Dermis blood vessel endothelial cell (primary cell): ENCODE measurements around the gene CLDN19. TPM values are rescaled to one million over a fixed set of nuclear protein-coding genes. Genes with fewer than 3 reads are reported as not detected.
"Not testable (repeated sequence)": the region's sequence is repeated elsewhere in the genome, so short reads cannot be mapped to it uniquely, and the experiment has no call there.

Experiments used
- DNase-seq: peaks from one replicate; pipeline ENCODE4 v3.0.0; 2010
- total RNA-seq: library from RNA; depleted of rRNA; stranded (reverse); fragments of >200 nt; gene quantifications from 2 replicates; pipeline ENCODE4 v1.2.3, GENCODE V29; 2014

Gene CLDN19
- total RNA-seq, 1 donor from 2014 or later, result not detected

DNA sequence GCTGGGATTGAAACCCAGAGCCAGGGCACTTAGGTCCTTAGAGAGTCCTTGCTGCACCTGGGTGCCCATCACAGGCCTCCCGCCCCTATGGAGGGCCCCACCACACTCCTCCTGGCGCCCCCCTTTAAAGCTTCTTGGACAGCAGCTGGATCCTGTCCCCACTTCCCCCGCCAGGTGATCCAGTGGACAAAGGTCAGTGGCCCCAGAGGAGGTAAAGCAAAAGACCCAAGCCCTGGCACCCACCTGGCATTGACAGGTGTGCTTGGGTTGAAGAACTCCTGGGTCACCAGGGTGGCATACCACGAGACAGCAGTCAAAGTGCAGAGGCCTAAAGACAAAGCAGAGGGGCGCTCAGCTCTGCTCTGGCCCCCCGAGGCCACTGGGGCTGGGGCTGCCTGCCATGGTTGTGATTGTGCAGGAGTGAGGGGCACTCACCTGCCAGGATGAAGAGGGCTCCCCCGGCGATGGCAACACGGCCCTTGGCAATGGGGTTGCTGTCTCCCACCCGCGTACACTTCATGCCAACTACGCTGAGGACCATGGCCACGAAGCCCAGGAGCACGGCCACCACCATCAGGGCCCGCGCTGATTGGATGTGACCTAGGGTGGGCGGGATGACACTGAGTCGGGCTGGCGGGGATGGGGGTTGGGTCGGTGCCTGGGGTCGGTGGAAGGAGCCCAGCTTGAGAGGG is 1.9 kb downstream of the CLDN19 start:
- no peak for DNase-seq

DNA sequence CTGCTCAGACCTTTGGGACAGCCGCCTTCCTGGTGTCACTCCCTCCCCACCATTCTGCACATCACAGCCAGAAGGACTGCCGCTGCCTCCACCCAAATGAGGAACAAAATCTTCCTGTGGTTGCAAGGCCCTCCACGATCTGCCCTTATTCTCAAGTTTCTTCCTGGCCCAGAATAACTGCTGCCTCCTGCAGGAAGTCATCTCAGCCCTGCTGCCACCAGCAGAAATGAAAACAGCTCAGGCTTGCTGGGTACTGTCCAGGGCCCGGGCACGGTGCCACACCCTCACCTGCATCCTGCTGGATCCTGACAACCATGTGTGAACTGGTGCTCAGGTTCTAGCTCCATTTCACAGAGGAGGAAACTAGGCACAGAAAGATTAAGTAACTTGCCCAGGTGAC is 2.8 kb downstream of the CLDN19 start:
- peak; percentile 12 for DNase-seq

DNA sequence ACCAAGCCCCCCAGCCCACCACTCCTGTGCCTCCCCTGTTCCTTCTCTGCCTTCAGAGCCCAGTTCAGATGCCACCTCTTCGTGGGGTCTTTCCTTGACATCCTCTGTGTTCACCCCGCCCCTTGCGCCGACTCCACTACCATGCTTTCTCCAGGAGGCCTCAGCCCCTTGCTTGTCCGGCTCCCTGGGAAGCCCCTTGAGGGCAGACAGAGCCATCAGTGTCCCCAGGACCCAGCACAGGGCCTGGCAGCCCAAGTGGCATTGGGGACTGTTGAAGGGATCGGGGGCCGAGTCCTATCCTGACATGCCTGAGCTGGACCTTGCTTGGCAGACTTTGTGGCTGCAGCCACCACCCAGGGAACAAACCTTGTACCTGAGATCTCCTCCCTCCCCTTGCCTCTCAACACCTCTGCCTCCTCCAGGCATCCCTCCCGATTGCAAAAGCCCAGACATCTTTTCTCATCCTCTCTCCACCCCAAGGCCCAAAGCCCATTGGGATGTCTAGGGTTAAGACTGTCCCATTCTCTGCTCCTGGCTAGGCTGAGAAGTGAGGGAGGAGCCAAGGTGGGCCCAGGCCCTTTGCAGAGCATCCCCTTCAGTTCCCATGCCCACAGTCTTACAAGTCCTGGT is 3.4 kb downstream of the CLDN19 start:
- no peak for DNase-seq

DNA sequence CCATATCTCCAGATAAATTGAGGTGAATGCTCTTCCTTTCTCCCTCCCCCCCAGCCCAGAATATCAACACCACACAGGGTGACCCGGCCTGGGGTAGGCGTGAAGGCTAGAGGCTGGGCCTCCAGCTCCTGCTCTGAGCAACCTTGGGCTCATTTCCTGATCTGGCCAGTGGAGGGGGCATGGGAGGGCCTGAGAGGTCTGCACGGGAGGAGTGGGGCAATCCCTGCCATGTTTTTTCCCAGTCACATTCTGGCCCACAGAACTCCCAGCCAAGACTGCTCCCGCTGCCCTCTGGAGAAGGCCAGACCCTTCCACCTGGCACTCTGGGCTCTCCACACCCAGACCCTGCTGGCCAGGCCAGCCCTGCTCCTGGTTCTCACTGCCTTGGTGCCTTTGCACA is 3.9 kb downstream of the CLDN19 start:
- peak; percentile 20 for DNase-seq

DNA sequence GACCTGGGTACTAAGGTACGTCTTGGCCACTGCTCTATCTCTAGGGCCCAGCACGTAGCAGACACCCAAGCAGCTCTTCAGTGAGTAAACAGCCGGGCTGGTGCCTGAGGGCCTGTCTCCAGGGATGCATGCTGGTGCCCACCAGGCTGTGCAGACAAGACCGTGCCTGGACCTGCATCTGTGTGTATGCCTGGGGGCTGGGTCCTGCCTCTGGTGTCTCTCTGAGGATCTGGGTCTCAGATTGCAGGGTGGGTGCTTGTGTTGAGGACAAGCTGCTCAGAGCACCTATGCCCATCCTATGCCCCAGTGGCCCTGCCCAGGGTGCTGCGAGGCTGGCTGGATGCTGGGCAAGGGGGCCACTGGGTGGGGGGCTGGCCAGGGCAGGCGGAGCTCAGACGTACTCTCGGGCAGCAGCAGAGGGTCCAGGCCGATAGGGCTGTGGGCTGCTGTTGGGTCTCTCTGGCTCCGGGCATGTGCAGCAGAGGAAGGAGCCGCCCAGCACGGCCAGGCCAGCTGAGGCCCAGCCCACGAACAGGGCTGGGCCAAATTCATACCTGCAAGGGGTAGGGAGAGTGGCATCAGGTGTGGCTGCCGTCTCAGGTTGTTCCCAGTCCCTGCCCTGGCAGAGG is 4.4 kb downstream of the CLDN19 start:
- DNase-seq, result no peak

DNA sequence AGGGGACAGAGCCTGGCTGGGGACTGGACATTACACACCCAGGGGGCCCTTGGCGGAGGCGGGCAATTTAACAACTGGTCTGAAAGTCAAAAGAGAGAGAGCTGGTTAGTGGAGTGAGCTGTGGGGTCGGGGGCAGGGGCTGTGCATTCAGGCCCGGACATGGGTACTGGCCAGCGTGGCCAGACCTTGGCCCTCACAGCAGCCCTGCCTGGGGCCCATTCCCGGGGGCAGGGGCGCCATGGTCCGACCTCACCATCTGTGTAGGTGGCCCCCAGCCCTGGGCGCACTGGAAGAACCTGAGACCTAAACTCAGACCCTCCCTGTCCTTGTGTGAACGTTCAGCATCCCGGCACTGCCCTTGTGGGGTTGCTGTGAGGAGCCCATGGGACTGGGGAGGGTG is 5.0 kb downstream of the CLDN19 start:
- no peak for DNase-seq

DNA sequence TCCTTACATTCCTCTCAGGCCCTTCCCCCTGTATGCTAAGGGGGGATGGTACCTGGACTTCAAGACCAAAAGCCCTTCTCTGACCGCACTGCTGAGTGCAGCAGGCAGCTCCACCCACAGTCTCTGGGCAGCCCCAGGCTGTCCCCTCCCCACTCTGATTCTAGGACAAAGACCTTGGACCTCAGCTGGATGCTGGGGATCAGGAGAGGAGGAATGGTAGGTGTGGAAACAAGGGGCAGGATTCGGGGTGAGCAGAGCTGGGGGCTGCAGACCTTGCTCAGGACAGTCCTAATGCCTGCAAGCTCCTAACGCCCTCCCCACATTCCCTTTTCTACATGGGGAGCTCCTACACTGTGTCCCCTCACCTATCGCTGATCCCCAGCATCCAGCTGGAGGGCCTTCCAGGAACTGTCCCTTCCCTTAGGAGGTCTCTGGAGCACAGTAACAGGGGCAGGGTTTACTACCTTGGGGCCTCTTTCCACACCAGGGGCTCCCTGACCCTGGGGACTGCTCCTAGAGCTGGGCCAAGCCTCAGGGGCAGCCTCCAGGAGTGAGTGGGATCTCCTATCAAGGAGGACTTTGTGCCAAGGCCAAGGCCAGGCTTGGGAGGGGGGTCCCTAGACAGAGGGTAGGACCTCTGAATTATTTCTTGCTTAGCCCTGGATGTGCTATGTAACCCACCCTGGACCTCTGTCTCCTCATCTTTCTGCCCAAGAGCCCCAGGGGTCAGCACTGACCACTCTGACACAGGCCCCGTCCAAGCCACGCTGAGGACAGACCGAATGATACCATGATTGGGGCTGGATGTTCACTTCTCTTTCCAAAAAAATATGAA is 5.6 kb downstream of the CLDN19 start:
- DNase-seq, result no peak

DNA sequence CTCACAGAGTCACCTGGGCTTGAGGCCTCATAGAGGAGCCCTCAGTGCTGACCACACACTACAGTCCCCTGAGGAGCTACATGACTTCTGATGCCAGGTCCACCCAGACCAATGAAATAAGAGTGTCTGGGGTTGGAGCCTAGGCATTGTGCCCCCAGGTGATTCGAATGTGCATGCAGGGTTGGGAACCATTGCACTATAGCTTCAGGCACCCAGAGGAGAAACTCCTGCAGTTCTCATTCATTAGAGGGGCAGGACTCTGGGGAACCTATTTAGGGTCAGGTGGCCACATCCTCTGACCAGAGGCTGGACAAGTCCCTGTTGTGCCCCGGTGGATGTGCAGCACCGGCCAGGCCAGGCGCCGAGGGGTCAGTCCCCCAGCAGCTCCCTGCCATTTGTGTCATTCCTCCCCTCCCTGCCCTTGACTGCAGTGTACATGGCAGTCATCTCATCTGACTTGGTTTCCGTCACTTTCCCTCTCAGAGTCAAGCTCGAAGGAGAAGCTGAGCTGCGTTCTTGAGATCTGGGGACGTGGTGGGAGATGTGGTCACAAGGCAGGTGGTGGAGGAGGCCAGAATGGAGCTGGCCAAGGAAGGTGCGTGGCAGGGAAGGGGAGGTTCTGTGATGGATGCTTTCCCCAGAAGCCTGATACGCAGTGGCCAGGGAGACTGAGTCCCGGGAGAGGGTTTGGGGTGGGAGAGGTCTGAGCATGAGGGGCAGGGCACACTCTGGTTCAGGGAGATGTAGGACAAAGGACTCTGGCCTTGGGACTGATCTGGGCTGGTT is 6.4 kb downstream of the CLDN19 start:
- DNase-seq, result no peak

DNA sequence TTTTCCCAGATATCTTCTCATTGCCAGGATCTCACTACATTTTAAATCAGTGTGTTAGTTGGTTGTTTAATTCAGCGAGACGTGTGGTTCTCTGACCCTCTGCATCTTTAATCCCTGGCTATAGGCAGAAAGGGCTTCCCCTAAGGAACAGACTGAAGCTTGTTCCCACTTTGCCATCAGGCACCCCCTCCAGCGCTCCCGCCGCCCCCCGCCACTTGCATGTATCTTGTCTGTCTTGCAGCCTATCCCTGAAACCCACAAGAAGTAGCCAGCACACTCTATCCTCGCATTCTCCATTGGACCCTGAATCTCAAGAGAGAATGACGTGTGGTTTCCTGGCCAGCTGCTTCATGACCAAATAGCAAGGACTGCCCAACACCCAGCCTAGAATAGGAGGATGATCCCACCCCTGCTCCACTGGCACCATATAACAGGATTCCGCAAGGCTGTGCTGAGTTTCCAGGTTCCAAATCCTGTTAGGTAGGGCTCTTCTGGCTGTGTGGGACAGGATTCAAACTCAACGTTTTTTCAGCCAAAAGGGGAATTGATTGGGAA is 7.8 kb downstream of the CLDN19 start:
- no peak for DNase-seq

DNA sequence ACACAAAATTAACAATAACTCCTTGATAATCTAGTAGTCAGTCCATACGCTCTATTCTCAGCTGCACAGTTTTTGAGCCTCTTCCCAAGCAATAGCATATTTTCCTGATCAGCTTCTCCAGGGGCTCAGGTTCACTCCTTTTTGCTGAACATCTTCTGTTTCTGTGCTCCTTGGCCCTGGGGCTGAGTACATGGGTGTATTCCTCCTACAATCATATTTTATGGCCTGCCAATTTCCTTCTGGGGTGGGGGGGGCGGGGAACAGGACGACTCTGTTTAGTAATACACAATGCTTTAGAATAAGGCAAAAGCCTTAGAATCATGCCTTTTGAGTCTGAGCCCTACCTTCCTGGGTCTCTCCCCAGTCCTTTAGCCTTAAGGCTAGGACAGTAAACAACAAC is 8.5 kb downstream of the CLDN19 start:
- DNase-seq, result no peak

DNA sequence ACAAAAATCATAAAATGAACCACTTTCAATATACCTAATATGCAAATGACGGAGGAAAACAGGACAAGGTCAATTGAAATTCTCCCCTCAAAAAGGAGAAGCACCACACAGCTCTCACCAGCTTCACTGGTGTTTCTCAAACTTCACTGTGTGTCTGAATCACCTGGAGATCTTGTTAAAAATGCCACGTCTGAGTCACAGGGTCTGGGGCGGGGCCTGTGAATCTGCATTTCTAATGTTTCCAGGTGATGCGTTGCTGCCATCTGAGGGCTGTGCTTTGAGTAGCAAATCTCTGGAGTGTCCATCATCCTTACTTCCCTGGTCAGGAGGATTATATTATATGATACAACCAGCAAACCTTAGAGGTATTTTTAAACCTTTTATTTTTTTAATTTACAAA is 9.0 kb downstream of the CLDN19 start:
- DNase-seq, result no peak

DNA sequence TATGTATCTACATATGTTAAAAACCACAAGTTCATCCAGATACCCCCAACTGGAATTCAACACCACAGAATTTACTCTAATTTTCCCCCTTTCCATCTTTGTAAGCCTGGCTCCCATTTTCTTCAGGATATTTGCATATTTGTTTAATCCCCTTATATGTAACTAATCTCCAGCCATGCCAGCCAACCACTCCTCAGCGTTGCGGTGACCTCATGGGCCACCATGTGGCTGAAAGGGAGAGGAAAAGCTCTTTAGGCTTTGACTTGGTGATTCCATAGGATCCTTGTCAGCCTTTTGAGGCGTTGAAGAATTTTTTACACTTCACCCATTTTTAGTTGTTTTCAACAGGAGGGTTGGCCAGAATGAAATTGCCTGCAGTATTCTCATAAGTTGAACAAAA is 10.0 kb downstream of the CLDN19 start:
- no peak for DNase-seq

DNA sequence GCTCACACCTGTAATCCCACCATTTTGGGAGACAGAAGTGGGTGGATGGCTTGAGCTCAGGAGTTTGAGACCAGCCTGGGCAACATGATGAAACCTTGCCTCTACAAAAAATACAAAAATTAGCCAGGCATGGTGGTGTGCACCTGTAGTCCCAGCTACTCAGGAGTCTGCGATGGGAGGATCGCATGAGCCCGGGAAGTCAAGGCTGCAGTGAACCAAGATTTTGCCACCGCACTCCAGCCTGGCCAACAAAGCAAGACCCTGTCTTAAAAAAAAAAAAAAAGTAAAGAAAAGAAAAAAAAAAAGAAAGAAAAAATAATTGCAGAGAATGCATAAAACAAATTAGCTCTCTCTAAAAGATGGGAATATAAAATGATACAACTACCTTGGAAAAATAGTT is 14.2 kb downstream of the CLDN19 start:
- not testable (repeated sequence) for DNase-seq

DNA sequence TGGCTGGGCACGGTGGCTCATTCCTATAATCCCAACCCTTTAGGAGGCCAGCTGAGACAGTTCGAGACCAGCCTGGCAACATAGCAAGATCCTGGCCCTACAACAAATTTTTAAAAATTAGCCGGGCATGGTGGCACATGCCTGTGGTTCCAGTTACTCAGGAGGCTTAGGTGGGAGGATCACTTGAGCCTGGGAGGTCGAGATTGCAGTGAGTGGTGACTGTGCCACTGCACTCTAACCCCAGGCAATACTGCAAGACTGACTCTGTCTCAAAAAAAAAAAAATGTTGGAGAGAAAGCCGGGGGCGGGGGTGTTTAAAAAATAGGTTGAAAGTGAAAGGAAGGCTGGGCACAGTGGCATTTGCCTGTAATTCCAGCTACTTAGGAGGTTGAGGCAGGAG is 16.5 kb downstream of the CLDN19 start:
- DNase-seq, result no peak

DNA sequence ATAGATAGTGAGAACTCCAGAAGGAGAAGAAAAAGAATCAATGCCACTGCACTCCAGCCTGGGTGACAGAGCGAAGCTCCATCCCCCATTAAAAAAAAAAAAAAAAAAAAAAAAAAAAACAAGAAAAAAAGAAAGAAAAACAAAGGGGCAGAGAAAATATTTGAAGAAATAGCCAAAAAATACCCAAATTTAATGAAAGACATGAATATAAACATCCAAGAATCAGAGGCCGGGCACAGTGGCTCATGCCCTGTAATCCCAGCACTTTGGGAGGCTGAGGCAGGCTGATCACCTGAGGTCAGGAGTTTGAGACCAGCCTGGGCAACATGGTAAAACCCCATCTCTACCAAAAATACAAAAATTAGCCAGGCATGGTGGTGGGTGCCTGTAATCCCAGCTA is 17.6 kb downstream of the CLDN19 start:
- DNase-seq, result not testable (repeated sequence)

DNA sequence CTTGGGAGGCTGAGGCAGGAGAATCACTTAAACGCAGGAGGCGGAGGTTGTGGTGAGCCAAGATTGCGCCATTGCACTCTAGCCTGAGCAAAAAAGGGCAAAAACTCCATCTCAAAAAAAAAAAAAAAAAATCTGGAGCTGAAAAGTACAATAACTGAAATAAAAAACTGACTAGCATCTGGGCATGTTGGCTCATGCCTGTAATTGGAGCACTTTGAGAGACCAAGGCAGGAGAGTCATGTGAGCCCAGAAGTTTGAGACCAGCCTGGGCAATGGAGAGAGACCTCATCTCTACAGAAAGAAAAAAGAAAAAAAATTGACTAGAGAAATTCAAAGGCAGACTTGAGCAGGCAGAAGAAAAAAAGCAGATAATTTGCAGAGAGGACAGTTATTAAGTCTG is 18.1 kb downstream of the CLDN19 start:
- DNase-seq, result no peak

DNA sequence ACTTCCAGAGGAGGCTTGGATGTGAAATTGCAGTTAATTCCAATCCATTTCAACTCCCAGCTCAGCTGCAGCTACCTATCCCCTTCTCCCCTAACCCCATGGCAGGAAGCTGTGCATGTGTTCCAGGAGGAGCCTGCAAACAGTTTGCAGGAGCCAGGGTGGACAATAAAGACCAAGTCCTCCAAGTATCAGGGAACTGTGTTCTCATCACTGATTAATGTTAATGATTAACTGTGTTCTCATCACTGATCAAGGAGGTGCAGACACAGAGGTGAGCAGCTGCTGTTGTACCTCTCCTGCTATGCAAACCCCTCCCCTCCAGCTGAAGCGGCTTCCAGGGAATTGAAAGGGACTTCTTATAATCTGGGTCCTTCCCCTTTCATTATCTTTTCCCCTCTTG is 19.2 kb downstream of the CLDN19 start:
- DNase-seq, result no peak

DNA sequence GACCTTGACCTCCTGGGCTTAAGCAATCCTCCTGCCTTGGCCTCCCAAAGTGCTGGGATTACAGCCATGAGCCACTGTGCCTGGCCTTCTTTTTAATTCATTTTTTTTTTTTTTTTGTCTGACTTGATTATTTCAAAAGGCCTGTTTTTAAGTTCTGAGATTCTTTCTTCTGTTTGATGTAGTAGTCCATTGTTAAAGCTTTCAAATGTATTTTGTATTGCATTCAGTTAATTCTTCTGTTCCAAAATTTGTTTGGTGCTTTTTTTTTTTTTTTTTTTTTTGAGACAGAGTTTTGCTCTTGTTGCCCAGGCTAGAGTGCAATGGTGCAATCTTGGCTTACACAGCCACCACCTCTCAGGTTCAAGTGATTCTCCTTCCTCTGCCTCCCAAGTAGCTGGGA is 25.6 kb downstream of the CLDN19 start:
- DNase-seq, result not testable (repeated sequence)

DNA sequence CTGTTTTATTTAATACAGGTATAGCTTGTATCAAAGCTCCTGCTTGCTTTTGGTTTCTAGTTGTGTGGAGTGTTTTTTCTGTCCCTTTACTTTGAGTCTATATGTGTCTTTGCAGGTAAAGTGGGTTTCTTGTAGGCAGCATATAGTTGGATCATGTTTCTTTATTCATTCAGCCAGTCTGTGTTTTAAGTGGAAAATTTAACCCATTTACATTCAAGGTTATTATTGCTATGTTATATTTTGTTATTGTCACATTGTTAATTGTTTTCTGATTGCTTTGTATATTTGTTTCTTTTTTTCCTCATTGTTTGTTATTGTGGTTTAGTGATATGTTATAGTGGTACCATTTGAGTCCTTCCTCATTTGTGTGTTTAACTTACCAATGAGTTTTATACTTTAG is 26.7 kb downstream of the CLDN19 start:
- no peak for DNase-seq

DNA sequence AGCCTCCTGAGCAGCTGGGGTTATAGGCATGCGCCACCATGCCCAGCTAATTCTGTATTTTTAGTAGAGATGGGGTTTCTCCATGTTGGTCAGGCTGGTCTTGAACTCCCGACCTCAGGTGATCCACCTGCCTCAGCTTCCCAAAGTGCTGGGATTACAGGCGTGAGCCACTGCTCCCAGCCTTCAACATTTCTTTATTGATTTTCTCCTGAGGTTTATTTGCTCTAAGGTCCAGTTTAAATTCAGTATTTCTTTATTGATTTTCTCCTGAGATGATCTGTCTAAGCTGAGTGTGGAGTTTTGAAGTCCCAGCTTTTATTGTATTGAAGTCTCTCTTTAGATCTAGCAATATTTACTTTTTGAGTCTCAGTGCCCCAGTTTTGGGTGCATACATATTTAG is 27.2 kb downstream of the CLDN19 start:
- not testable (repeated sequence) for DNase-seq

DNA sequence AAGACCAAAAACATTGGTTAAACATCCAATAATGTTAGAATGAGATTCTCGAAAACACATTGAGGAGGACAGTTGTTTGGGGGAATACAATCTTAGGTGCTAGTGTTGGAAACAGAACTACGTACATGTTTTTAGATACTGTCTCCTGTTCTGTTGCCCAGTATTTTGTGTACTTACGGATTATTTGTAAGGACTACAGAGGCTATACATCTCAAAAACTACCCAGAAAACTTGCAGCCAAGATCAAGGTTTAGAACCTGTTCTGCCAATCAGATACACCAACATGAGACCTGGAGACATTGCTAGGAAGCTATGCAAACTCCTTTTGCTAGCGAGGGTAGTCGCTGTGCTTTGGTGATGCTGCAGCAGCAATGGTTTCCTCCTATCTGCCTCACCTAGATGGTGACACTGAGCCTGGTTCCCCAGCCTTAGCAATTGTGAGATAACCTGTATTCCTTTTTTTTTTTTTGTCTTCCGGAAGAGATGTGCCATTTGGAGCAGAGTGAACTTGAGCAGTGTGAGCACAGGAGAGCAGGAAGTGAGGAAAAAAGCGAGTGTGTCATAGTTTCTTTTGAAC is 36.1 kb downstream of the CLDN19 start:
- no peak for DNase-seq

DNA sequence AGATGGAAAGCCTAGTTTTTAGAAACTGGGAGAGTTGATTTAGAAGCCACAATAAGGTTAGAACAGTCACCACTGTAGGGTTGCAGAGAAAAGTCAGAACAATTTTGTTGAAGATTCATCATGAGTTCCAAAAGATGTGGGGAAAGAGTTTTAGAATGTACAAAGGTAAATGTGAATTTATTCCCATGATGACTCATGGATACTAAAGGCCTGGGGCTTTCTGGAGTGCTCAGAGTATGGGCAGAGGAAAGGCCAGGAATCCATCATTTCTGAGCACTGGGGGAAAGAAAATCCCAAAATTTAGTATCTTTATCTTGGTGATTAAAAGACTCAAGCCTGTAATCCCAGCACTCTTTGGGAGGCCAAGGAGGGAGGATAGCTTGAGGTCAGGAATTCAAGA is 40.0 kb downstream of the CLDN19 start:
- no peak for DNase-seq
